H9 (cell line): ENCODE data around the gene DACT3. TPM values are rescaled to one million over a fixed set of nuclear protein-coding genes. Genes with fewer than 3 reads are reported as not detected.

ENCODE experiments used
- DNase-seq: peaks from one replicate; pipeline ENCODE4 v3.0.0-alpha.2; 2017
- H2AFZ ChIP-seq: one replicate; pipeline ENCODE4 v1.6.1; 2013; ENCODE audit warnings: mild to moderate bottlenecking, low read length, control low read depth, moderate library complexity
- H2AK5ac ChIP-seq: 2 replicates; pipeline ENCODE4 v1.6.1; 2013; ENCODE audit warnings: low read length, control low read depth, mixed read lengths; ENCODE audit not compliant: insufficient read length
- H2BK120ac ChIP-seq: one replicate; pipeline ENCODE4 v1.6.1; 2013; ENCODE audit warnings: low read depth, mild to moderate bottlenecking, low read length, control low read depth, inconsistent platforms; ENCODE audit not compliant: poor library complexity, severe bottlenecking
- H2BK12ac ChIP-seq: 2 replicates; pipeline ENCODE4 v1.6.1; 2013; ENCODE audit warnings: low read length, control low read depth, mixed read lengths, low read depth; ENCODE audit not compliant: insufficient read length
- H2BK15ac ChIP-seq: 2 replicates; pipeline ENCODE4 v1.6.1; 2013; ENCODE audit warnings: low read depth, low read length, control low read depth
- H2BK20ac ChIP-seq: one replicate; pipeline ENCODE4 v1.6.1; 2013; ENCODE audit warnings: low read depth, mild to moderate bottlenecking, low read length, control low read depth, inconsistent platforms; ENCODE audit not compliant: poor library complexity, severe bottlenecking
- H2BK5ac ChIP-seq: 2 replicates; pipeline ENCODE4 v1.6.1; 2013; ENCODE audit warnings: low read length, control low read depth, mixed read lengths; ENCODE audit not compliant: insufficient read length
- H3K14ac ChIP-seq: 2 replicates; pipeline ENCODE4 v1.6.1; 2013; ENCODE audit warnings: low read length, control low read depth; ENCODE audit not compliant: insufficient read depth
- H3K18ac ChIP-seq: 2 replicates; pipeline ENCODE4 v1.6.1; 2013; ENCODE audit warnings: low read depth, mild to moderate bottlenecking, mixed read lengths, low read length, control low read depth; ENCODE audit not compliant: insufficient read length
- H3K23ac ChIP-seq: 2 replicates; pipeline ENCODE4 v1.6.1; 2013; ENCODE audit warnings: low read length, control low read depth, mixed read lengths, low read depth; ENCODE audit not compliant: insufficient read length
- H3K23me2 ChIP-seq: 2 replicates; pipeline ENCODE4 v1.6.1; 2013; ENCODE audit warnings: low read depth, mild to moderate bottlenecking, mixed read lengths, low read length, control low read depth; ENCODE audit not compliant: insufficient read length, poor library complexity, severe bottlenecking
- H3K27ac ChIP-seq: 2 replicates; pipeline ENCODE4 v1.5.1; 2013; ENCODE audit warnings: low read length, control low read depth, mixed read lengths, low read depth; ENCODE audit not compliant: insufficient read length
- H3K27me3 ChIP-seq: 2 replicates; pipeline ENCODE4 v1.6.1; 2013; ENCODE audit warnings: low read length, control low read depth, inconsistent platforms; ENCODE audit not compliant: insufficient read depth
- H3K4ac ChIP-seq: 2 replicates; pipeline ENCODE4 v1.6.1; 2013; ENCODE audit warnings: low read depth, mild to moderate bottlenecking, control low read depth, inconsistent platforms, low read length, moderate library complexity
- H3K4me1 ChIP-seq: 2 replicates; pipeline ENCODE4 v1.6.1; 2013; ENCODE audit warnings: low read length, control low read depth, inconsistent platforms; ENCODE audit not compliant: insufficient read depth
- H3K4me2 ChIP-seq: 2 replicates; pipeline ENCODE4 v1.6.1; 2013; ENCODE audit warnings: low read length, control low read depth, mixed read lengths; ENCODE audit not compliant: insufficient read length, insufficient read depth
- H3K56ac ChIP-seq: 2 replicates; pipeline ENCODE4 v1.6.1; 2013; ENCODE audit warnings: low read depth, mild to moderate bottlenecking, mixed read lengths, low read length, control low read depth; ENCODE audit not compliant: insufficient read length
- H3K79me1 ChIP-seq: 2 replicates; pipeline ENCODE4 v1.6.1; 2013; ENCODE audit warnings: low read depth, mild to moderate bottlenecking, moderate library complexity, low read length, control low read depth, inconsistent platforms; ENCODE audit not compliant: insufficient read depth, poor library complexity, severe bottlenecking
- H3K79me2 ChIP-seq: 2 replicates; pipeline ENCODE4 v1.6.1; 2013; ENCODE audit warnings: low read length, control low read depth, inconsistent platforms; ENCODE audit not compliant: insufficient read depth
- H3K9ac ChIP-seq: 2 replicates; pipeline ENCODE4 v1.6.1; 2013; ENCODE audit warnings: low read length, control low read depth, mixed read lengths; ENCODE audit not compliant: insufficient read length; ENCODE audit errors: extremely low read depth
- H3K9me3 ChIP-seq: one replicate; pipeline ENCODE4 v1.6.1; 2013; ENCODE audit warnings: low read depth, low read length, inconsistent platforms; ENCODE audit not compliant: control insufficient read depth
- H3T11ph ChIP-seq: one replicate; pipeline ENCODE4 v1.6.1; 2013; ENCODE audit warnings: mild to moderate bottlenecking, low read length, control low read depth, inconsistent platforms
- H4K20me1 ChIP-seq: one replicate; pipeline ENCODE4 v1.6.1; 2013; ENCODE audit not compliant: control insufficient read depth, insufficient read length, insufficient read depth
- H4K5ac ChIP-seq: 2 replicates; pipeline ENCODE4 v1.6.1; 2013; ENCODE audit warnings: low read depth, mild to moderate bottlenecking, mixed read lengths, low read length, control low read depth; ENCODE audit not compliant: insufficient read length
- H4K8ac ChIP-seq: replicated peaks from 2 replicates; pipeline ENCODE4 v1.6.1; 2013; ENCODE audit warnings: low read length, control low read depth, mixed read lengths, low read depth; ENCODE audit not compliant: insufficient read length
- H4K91ac ChIP-seq: 2 replicates; pipeline ENCODE4 v1.6.1; 2013; ENCODE audit warnings: low read depth, mild to moderate bottlenecking, moderate library complexity, mixed read lengths, low read length, control low read depth; ENCODE audit not compliant: insufficient read length
- H3K27ac Mint-ChIP-seq, 3 experiments: 2 replicates in 2 of 3; 3 replicates in 1 of 3; pipeline ENCODE4 v1.8.0; 2020 to 2021; ENCODE audit warnings: mixed read lengths in 3 of 3, mild to moderate bottlenecking in 1 of 3, moderate library complexity in 1 of 3
- H3K27me3 Mint-ChIP-seq: 2 replicates; pipeline ENCODE4 v1.8.0; 2021; ENCODE audit warnings: low read depth, mild to moderate bottlenecking, moderate library complexity, mixed read lengths
- H3K36me3 Mint-ChIP-seq, 3 experiments: 2 replicates in 2 of 3; 3 replicates in 1 of 3; pipeline ENCODE4 v1.8.0; 2020 to 2021; ENCODE audit warnings: low read depth in 3 of 3, mixed read lengths in 3 of 3; ENCODE audit not compliant: insufficient read depth in 1 of 3
- H3K4me1 Mint-ChIP-seq, 2 experiments: 2 replicates each; pipeline ENCODE4 v1.8.0; 2020; ENCODE audit warnings: mixed read lengths in 2 of 2
- H3K4me3 Mint-ChIP-seq, 2 experiments: 2 replicates in 1 of 2; 3 replicates in 1 of 2; pipeline ENCODE4 v1.8.0; 2020 to 2021; ENCODE audit warnings: mild to moderate bottlenecking in 2 of 2, mixed read lengths in 2 of 2, moderate library complexity in 1 of 2
- H3K9me3 Mint-ChIP-seq, 2 experiments: 2 replicates in 1 of 2; 3 replicates in 1 of 2; pipeline ENCODE4 v1.8.0; 2020; ENCODE audit warnings: mild to moderate bottlenecking in 2 of 2, mixed read lengths in 2 of 2, moderate library complexity in 1 of 2
- CTCF ChIP-seq: fragments of 200-600 bp; sonication (generic); conservative IDR thresholded peaks from 3 replicates; pipeline ENCODE4 v1.8.0; 2021; ENCODE audit warnings: antibody characterized with exemption, mild to moderate bottlenecking
- WGBS: extraction: QIAGEN DNeasy Blood & Tissue Kit; methylation state at CpG from one replicate; pipeline ENCODE4 v1.1.7; 2013; ENCODE audit warnings: missing lambda C conversion rate, low lambda C conversion rate, mixed read lengths; ENCODE audit not compliant: insufficient read length; ENCODE audit errors: extremely low coverage; 5-methylcytosine and 5-hydroxymethylcytosine counted together
- total RNA-seq: library from RNA; stranded (reverse); gene quantifications from 2 replicates; pipeline ENCODE4 v1.2.1, GENCODE V29; 2021

The DACT3 gene
- total RNA-seq, 1 experiment from 2014 or later = 0.87 TPM

GRCh38 chr19:46668662-46669061 lies 7.7 kb upstream of the DACT3 start:
- H2BK15ac ChIP-seq = no peak overlapping the region
- no peak overlapping the region for H3K27ac ChIP-seq
- no peak overlapping the region for H3K9ac ChIP-seq
- no peak overlapping the region for H2AFZ ChIP-seq
- no peak overlapping the region for H3K14ac ChIP-seq
- H4K5ac ChIP-seq = no peak overlapping the region
- no peak overlapping the region for H3K4ac ChIP-seq
- Mint-ChIP-seq H3K4me3 (no peak overlapping the region), H3K36me3 (peaks cover 2 to 15% (median 7%) of the 10 kb centered on the region in 3 experiments; a peak in 5 of 7 replicates), H3K27ac (no peak overlapping the region), H3K27me3 (peaks cover 4% of the 10 kb centered on the region), H3K4me1 (no peaks in the 10 kb centered on the region), H3K9me3 (0 out of 5 replicates have a peak, but pooled peaks cover 0 to 2% of the 10 kb centered on the region in 2 experiments)
- no peaks in the 10 kb centered on the region for H3K4me1 ChIP-seq
- H3K23ac ChIP-seq = no peak overlapping the region
- H2BK20ac ChIP-seq = no peak overlapping the region
- no CpG with 5 or more reads among the region's 3 CpGs for WGBS
- H3T11ph ChIP-seq = no peak overlapping the region
- no peak overlapping the region for H3K4me2 ChIP-seq
- H4K20me1 ChIP-seq = no peaks in the 10 kb centered on the region
- H2BK120ac ChIP-seq = no peak overlapping the region
- no peak overlapping the region for H4K91ac ChIP-seq
- H3K23me2 ChIP-seq = no peaks in the 10 kb centered on the region
- no peaks in the 10 kb centered on the region for H3K27me3 ChIP-seq
- no peaks in the 10 kb centered on the region for H3K79me1 ChIP-seq
- H3K79me2 ChIP-seq = no peaks in the 10 kb centered on the region
- no peak for DNase-seq
- no peaks in the 10 kb centered on the region for H3K9me3 ChIP-seq
- no peak overlapping the region for H4K8ac ChIP-seq
- TF ChIP-seq CTCF = no peak
- H2BK5ac ChIP-seq = no peak overlapping the region
- no peak overlapping the region for H3K18ac ChIP-seq
- no peak overlapping the region for H2BK12ac ChIP-seq
- H2AK5ac ChIP-seq = no peak overlapping the region
- no peak overlapping the region for H3K56ac ChIP-seq
